Eye (tissue), 1 donor: ENCODE measurements around the gene AHCYL1.

ENCODE experiments used
- DNase-seq: peaks from one replicate; pipeline ENCODE4 v3.0.0-alpha.2; 2015

Gene AHCYL1

DNA sequence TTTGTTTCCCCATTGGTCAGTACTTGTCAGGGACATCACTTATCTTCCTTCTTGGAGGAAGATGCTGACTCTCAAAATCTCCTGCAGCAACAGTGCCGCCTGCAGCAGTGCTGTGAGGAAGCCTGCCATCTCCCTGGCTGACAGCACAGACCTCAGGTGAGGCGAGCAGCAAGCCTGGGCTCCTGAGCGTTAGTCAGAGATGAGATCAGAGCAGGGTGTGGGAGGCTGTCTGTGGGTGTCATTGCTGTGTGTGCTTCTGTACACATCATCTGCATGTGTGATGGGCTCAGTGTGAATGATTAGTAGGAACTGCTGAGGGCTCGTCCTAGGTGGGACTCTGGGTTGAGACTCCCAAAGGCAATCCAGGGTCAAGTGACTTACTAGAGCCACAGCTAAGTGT lies 56.0 kb downstream of the AHCYL1 start:
- DNase-seq, result no peak

DNA sequence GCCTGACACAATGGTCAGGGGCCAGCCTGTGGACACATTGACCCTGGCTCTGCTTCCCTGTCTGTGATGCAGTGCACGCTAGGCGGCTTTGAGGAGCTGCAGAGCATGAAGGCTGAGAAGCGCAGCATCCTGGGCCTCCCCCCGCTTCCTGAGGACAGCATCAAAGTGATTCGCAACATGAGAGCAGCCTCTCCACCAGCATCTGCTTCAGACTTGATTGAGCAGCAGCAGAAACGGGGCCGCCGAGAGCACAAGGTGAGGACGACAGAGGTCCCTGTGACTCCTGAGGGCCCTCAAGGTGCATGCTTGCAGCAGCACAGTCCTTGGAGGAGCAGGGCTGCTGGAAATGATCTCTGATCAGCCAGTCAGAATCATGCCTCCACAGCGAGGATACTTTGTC lies 58.5 kb downstream of the AHCYL1 start:
- DNase-seq, result no peak

DNA sequence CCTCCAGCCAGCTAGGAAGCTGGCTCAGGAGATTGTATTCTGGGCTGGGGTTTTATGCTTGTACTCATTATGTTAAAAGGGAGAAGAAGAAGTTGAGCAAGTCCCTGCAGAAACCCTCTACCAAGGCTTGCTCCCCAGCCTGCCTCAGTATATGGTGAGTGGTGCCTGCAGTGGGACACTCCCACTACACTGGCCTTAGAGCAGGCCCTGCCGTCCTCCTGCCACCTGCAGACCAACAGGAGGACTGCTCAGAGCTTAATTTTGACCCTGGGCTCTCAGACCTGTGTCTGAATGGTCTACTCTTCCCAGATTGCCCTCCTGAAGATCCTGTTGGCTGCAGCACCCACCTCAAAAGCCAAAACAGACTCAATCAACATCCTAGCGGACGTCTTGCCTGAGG lies 62.9 kb downstream of the AHCYL1 start:
- DNase-seq, result no peak

GRCh38 chr1:110048240-110048639 lies 63.7 kb downstream of the AHCYL1 start:
- DNase-seq, result no peak

GRCh38 chr1:110048923-110049601 lies 64.5 kb downstream of the AHCYL1 start:
- no peak for DNase-seq

- DNase-seq, result no peak
These were observed 65.4 kb downstream of the AHCYL1 start for GRCh38 chr1:110049801-110050601.

DNA sequence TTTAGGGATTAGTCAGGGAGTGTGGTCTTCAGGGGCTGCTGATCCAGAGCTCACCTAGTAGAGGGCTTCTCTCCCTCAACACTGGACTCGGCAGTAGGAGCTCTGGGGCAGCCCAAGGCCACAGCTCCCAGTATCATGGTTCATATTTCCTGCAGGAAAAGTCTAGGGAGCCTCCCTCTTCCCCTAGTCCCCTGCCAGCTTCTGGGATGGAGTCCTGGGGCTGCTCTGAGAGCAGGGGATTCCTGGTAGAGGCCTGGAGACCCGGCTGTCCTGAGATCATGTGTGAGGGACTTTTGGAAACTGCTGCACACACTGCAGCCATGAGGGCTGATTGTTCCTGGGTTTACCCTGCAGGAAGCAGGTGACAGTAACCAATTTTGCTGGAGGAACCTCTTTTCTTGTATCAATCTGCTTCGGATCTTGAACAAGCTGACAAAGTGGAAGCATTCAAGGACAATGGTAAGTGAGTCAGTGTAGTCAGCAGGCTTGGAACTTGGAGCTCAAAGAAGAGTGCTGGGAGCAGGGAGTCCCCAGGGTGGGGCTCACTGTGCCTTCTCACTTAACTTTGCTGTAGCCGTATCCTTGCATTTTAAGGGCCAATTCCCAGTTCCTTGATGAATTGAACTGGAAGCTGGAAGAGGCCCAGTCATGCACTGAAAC lies 66.2 kb downstream of the AHCYL1 start:
- DNase-seq, result no peak

- DNase-seq, result no peak
These were observed 66.7 kb downstream of the AHCYL1 start for GRCh38 chr1:110051262-110051648.

DNA sequence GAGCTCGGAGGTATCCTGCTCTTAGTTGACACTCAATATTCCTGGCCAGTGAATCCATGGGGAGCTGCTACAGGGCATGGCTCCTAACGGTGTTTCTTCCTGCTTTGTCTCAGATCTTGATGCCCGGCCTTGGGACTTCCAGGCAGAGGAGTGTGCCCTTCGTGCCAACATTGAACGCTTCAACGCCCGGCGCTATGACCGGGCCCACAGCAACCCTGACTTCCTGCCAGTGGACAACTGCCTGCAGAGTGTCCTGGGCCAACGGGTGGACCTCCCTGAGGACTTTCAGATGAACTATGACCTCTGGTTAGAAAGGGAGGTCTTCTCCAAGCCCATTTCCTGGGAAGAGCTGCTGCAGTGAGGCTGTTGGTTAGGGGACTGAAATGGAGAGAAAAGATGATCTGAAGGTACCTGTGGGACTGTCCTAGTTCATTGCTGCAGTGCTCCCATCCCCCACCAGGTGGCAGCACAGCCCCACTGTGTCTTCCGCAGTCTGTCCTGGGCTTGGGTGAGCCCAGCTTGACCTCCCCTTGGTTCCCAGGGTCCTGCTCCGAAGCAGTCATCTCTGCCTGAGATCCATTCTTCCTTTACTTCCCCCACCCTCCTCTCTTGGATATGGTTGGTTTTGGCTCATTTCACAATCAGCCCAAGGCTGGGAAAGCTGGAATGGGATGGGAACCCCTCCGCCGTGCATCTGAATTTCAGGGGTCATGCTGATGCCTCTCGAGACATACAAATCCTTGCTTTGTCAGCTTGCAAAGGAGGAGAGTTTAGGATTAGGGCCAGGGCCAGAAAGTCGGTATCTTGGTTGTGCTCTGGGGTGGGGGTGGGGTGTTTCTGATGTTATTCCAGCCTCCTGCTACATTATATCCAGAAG lies 69.2 kb downstream of the AHCYL1 start:
- DNase-seq, result peak; percentile 79

- DNase-seq, result no peak
These were observed 71.1 kb downstream of the AHCYL1 start for GRCh38 chr1:110055493-110056284.

DNA sequence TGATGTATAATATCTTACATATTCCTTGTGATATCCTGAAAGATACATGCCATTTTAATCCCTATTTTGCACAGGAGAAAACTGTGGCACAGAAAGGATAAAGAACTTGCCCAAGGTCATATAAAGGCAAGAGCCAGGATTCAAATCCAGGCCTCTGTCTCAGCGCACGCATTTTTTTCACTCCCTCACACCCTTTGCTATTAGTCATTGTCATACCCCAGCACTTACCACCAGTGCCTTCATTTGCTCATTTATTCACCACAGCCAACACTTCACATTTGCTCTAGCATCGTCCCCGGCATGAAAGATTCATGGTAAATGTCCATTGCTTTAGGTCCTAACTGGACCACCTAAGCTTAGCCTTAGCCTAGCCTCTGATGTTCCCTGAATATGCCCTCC lies 71.7 kb downstream of the AHCYL1 start:
- no peak for DNase-seq

DNA sequence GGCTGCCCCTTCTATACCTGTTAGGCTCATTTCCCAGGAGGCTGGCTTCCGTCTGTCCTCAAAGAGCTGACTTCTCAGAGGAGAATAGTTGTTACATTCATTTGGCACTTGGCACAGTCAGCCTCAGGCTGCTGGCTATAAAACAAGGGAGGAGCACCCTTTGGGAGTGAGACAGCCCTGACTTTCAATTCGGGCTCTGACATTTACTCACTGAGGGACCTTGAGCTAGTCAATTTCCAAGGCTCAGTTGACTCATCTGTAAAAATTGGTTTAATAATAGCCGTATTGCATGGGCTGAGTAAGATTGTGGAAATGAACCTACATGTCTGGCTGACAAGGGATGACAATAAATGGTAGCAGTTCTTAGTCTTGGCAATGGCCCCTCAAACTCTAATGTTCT lies 72.2 kb downstream of the AHCYL1 start:
- no peak for DNase-seq

DNA sequence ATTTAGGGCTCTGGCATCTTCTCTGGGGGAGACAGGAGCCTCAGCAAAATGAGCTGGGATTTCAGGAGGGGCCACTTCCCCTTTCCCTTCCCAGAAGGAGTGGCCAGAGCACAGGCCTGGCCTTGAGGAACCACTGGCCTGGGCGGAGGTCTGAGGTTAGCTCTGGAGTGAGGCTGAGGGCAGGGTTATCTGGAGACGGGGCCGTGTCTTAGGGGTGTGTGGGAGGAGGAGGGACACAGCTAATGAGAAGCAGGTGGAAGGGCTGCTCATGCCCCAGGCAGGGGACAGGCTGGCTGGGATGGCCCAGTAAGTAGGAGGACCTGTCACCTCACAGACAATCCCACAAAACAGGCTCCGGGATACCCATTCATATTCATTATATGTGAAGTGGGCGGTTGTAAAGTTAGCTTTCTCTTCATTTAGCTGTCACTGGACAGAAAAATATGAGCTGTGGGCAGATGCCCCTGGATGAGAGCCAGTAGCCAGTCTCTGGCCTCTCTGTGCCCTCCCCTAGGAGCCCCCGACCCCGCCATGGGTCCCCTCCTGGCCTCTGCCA lies 73.5 kb downstream of the AHCYL1 start:
- no peak for DNase-seq

DNA sequence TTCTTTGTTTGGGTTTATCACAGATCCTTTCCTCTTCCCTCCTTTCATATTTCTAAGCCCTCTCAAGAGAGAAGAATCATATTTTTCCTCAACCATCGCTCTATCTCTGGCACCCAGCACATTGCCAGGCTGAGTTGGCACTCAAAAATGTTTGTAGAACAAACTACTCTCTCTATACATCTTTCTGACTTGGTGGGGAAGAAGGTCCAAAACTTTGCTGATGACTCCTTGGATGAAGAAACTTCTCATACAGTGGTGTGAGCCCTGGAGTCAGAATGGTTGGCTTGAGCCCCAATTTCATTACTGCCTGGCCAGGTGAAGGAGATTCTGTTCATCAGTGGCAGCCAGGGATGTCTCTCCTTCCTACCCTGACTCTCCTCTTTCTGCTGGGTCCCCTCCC lies 74.0 kb downstream of the AHCYL1 start:
- no peak for DNase-seq

DNA sequence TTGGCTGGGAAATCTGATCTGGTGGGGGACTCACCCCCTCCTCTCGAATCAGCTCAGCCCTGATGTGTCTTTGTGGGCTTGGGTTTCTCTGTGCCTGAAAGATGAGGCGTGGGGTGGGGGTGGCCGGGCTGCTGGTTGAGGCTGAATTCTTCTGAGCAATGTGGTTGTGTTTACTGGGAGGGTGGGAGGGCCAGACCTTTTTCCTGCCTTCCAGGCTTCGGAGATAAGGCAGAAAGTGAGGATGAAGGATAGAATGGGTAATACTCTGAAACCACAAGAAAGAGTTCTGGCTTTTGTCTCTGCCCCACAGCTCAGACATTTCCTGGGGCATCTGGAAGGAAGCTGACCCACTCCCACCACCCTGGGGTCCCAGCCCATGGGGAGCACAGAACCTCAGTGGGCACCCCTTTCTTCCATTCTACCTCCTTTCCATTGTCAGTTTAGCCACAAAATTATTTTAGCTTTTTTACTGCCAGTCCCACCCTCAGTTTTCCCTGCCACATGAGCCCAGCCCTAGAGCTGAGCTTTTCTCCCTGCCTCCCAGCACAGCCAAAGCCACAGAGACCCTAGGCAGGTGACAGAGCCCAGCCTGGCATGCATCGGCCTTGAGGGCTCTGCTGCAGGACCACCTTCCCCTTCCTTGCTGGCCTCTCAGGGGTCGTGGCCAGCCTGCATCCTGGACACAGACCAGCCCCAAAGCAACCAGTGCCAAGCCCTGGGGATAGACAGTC lies 74.7 kb downstream of the AHCYL1 start:
- DNase-seq, result no peak

DNA sequence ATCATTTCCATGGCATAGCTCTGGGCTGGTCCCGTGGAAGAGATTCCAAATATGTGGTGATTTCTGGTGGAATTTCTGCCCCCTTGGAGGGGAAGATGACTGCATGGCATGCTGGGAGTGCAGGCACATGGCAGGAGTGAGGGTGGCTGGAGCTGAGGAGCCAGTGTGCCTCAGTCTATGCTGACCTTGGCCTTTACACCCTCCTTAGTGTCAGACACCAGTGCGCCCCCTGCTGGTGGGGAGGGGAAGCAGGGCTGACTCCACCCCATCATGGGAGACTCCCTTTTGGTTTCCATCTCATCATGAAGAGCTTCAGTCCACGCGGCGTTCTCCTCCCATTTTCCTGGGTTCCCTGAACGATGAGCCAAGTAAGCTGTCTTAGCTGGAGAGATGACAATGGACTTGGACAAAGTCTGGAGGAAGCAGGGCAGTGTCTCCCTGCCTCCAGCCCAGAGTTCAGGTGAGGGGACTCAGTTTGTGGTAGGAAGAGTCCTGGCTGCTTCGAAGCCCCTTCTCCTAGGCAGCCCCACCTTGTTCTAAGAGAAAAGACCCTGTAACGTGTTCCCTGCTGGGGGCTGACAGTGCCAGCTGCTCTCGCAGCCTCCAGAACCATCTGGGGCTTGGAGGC lies 75.6 kb downstream of the AHCYL1 start:
- DNase-seq, result peak; percentile 29

- DNase-seq, result no peak
These were observed 76.1 kb downstream of the AHCYL1 start for GRCh38 chr1:110060662-110061060.

- no peak for DNase-seq
These were observed 76.8 kb downstream of the AHCYL1 start for GRCh38 chr1:110061341-110061740.

GRCh38 chr1:110062612-110063011 lies 78.0 kb downstream of the AHCYL1 start:
- DNase-seq, result no peak

- DNase-seq, result no peak
These were observed 79.2 kb downstream of the AHCYL1 start for GRCh38 chr1:110063781-110064180.
